Upper lobe of right lung (tissue), 1 donor: ENCODE measurements around the gene ACVR1B. TPM values are rescaled to one million over a fixed set of nuclear protein-coding genes. Genes with fewer than 3 reads are reported as not detected.

Experiments used
- ATAC-seq: fragments of 200-7000 bp; cut with Tn5 transposase; one replicate; pipeline ENCODE4 v1.9.1; 2020; ENCODE audit warnings: mild to moderate bottlenecking, moderate library complexity
- DNase-seq: peaks from one replicate; pipeline ENCODE4 v3.0.0-alpha.2; 2020
- H3K27ac ChIP-seq: fragments of 200-600 bp; one replicate; pipeline ENCODE4 v1.8.0; 2022
- H3K27me3 ChIP-seq: fragments of 200-600 bp; one replicate; pipeline ENCODE4 v1.8.0; 2022; ENCODE audit warnings: mild to moderate bottlenecking
- H3K36me3 ChIP-seq: fragments of 200-600 bp; one replicate; pipeline ENCODE4 v1.8.0; 2022
- H3K4me1 ChIP-seq: fragments of 200-600 bp; one replicate; pipeline ENCODE4 v1.8.0; 2022
- H3K4me3 ChIP-seq: fragments of 200-600 bp; one replicate; pipeline ENCODE4 v1.8.0; 2022; ENCODE audit warnings: mild to moderate bottlenecking
- H3K9me3 ChIP-seq: fragments of 200-600 bp; one replicate; pipeline ENCODE4 v1.8.0; 2022
- CTCF ChIP-seq: fragments of 200-600 bp; IDR thresholded peaks from one replicate; pipeline ENCODE4 v1.8.0; 2022; ENCODE audit warnings: antibody characterized with exemption
- intact Hi-C: fragments of 100-400 bp; cut with DNase I; formaldehyde crosslinking; loops from one replicate; pipeline ENCODE4 v1.11.0; 2022
- total RNA-seq: library from RNA; stranded (reverse); fragmentation: NEBNext Ultra II Directional; extraction: Animal tissue kit (Norgen Biotek cat#: 25700); gene quantifications from one replicate; pipeline ENCODE4 v1.2.1, GENCODE V29; 2021
- donor health status: DM: no; HTN: yes; CAD: no; lungs with severe emphysema.

The ACVR1B gene
- total RNA-seq, 1 donor from 2014 or later: 33.5 TPM

GRCh38 chr12:52032446-52032803 is 80.9 kb downstream of the ACVR1B start:
- no peak for DNase-seq
- intact Hi-C loops: no loop called here
- no peaks in the 10 kb centered on the region for H3K9me3 ChIP-seq
- H3K36me3 ChIP-seq: no peaks in the 10 kb centered on the region
- ATAC-seq: no peak
- no peak for TF ChIP-seq CTCF
- H3K27me3 ChIP-seq: no peaks in the 10 kb centered on the region
- peak overlapping the region; percentile 93 for H3K27ac ChIP-seq
- peak overlapping the region; percentile 45 for H3K4me3 ChIP-seq
- H3K4me1 ChIP-seq: peaks cover 24% of the 10 kb centered on the region

GRCh38 chr12:52032804-52033445 is 81.4 kb downstream of the ACVR1B start:
- peak overlapping the region; percentile 45 for H3K4me3 ChIP-seq
- no peaks in the 10 kb centered on the region for H3K9me3 ChIP-seq
- ATAC-seq (peak; percentile 96), DNase-seq (peak; percentile 98)
- no peaks in the 10 kb centered on the region for H3K36me3 ChIP-seq
- H3K27ac ChIP-seq: peak overlapping the region; percentile 93
- no peak for TF ChIP-seq CTCF
- intact Hi-C loops: no loop called here
- H3K27me3 ChIP-seq: no peaks in the 10 kb centered on the region
- H3K4me1 ChIP-seq: peaks cover 24% of the 10 kb centered on the region

- intact Hi-C loops: no loop called here
Measured at GRCh38 chr12:52033446-52034140, 82.1 kb downstream of the ACVR1B start.

GRCh38 chr12:52035190-52035589 is 83.7 kb downstream of the ACVR1B start:
- H3K36me3 ChIP-seq: no peaks in the 10 kb centered on the region
- no peak for DNase-seq
- intact Hi-C loops: no loop called here
- H3K9me3 ChIP-seq: no peaks in the 10 kb centered on the region
- peaks cover 29% of the 10 kb centered on the region for H3K4me1 ChIP-seq
- TF ChIP-seq CTCF: no peak
- H3K27ac ChIP-seq: no peak overlapping the region
- no peaks in the 10 kb centered on the region for H3K27me3 ChIP-seq
- no peak for ATAC-seq
- H3K4me3 ChIP-seq: no peak overlapping the region

More at GRCh38 chr12:52033446-52034140, 82.1 kb downstream of the ACVR1B start:
- Histone ChIP-seq H3K27me3 (no peaks in the 10 kb centered on the region), H3K36me3 (no peaks in the 10 kb centered on the region), H3K4me3 (peak overlapping the region; percentile 45), H3K27ac (peak overlapping the region; percentile 93), H3K9me3 (no peaks in the 10 kb centered on the region), H3K4me1 (peaks cover 27% of the 10 kb centered on the region)
- no peak for TF ChIP-seq CTCF
- ATAC-seq (no peak), DNase-seq (no peak)

- H3K9me3 ChIP-seq: no peaks in the 10 kb centered on the region
- no peak overlapping the region for H3K27ac ChIP-seq
- no peaks in the 10 kb centered on the region for H3K27me3 ChIP-seq
- H3K4me3 ChIP-seq: no peak overlapping the region
- no peak for TF ChIP-seq CTCF
- no peak for DNase-seq
- no peaks in the 10 kb centered on the region for H3K36me3 ChIP-seq
- H3K4me1 ChIP-seq: peaks cover 29% of the 10 kb centered on the region
- intact Hi-C loops: no loop called here
- no peak for ATAC-seq
Measured at GRCh38 chr12:52035926-52036325, 84.4 kb downstream of the ACVR1B start.
